MCF 10A (cell line): ENCODE results near the gene SNX14. TPM values are rescaled to one million over a fixed set of nuclear protein-coding genes. Genes with fewer than 3 reads are reported as not detected.
"Not testable (repeated sequence)": the region's sequence is repeated elsewhere in the genome, so short reads cannot be mapped to it uniquely, and the experiment has no call there.

ENCODE experiments used
- BruUV-seq: library from RNA; stranded (reverse); fragments of 400-500 nt; replicated peaks from 2 replicates; lab custom pipeline; 2021; lab: Mats Ljungman, UMichigan
- CTCF ChIA-PET: fragments of 300-600 bp; sonication (Branson Sonifier 250); formaldehyde crosslinking; extraction: SDS; loops from one replicate; lab custom pipeline; 2021; ENCODE audit warnings: antibody characterized with exemption, inconsistent platforms; lab: Yijun Ruan, JAX
- POLR2A ChIA-PET: fragments of 300-600, 350-650 bp; sonication (Branson Sonifier 250); formaldehyde crosslinking; extraction: SDS; loops from one replicate; lab custom pipeline; 2020; ENCODE audit warnings: antibody characterized with exemption, inconsistent platforms; lab: Yijun Ruan, JAX
- DNase-seq: peaks from one replicate; pipeline ENCODE4 v3.0.0-alpha.2; 2018; ENCODE audit not compliant: unreplicated experiment
- H3K27ac Mint-ChIP-seq: one replicate; pipeline ENCODE4 v1.8.0; 2022; ENCODE audit warnings: mild to moderate bottlenecking, low read depth, mixed read lengths; ENCODE audit not compliant: unreplicated experiment
- H3K27me3 Mint-ChIP-seq: one replicate; pipeline ENCODE4 v1.8.0; 2022; ENCODE audit warnings: mixed read lengths; ENCODE audit not compliant: insufficient read depth, unreplicated experiment
- H3K36me3 Mint-ChIP-seq: one replicate; pipeline ENCODE4 v1.8.0; 2022; ENCODE audit warnings: mild to moderate bottlenecking, moderate library complexity, mixed read lengths; ENCODE audit not compliant: insufficient read depth, unreplicated experiment
- H3K4me1 Mint-ChIP-seq: one replicate; pipeline ENCODE4 v1.8.0; 2022; ENCODE audit warnings: mixed read lengths; ENCODE audit not compliant: insufficient read depth, unreplicated experiment
- H3K4me3 Mint-ChIP-seq: one replicate; pipeline ENCODE4 v1.8.0; 2022; ENCODE audit warnings: mild to moderate bottlenecking, moderate library complexity, mixed read lengths; ENCODE audit not compliant: unreplicated experiment
- H3K9me3 Mint-ChIP-seq: one replicate; pipeline ENCODE4 v1.8.0; 2022; ENCODE audit warnings: mixed read lengths; ENCODE audit not compliant: unreplicated experiment
- CTCF ChIP-seq: fragments of 200-600 bp; IDR thresholded peaks from one replicate; pipeline ENCODE4 v1.8.0; 2022; ENCODE audit warnings: antibody characterized with exemption, mild to moderate bottlenecking; ENCODE audit not compliant: unreplicated experiment
- intact Hi-C: fragments of 100-400 bp; cut with micrococcal nuclease; formaldehyde crosslinking; loops from 2 replicates; pipeline ENCODE4 v1.14.1; 2022
- total RNA-seq: library from RNA; stranded (reverse); gene quantifications from 2 replicates; pipeline ENCODE4 v1.2.3, GENCODE V29; 2022

Gene SNX14
- total RNA-seq, 1 experiment from 2014 or later = 71.6 TPM

DNA sequence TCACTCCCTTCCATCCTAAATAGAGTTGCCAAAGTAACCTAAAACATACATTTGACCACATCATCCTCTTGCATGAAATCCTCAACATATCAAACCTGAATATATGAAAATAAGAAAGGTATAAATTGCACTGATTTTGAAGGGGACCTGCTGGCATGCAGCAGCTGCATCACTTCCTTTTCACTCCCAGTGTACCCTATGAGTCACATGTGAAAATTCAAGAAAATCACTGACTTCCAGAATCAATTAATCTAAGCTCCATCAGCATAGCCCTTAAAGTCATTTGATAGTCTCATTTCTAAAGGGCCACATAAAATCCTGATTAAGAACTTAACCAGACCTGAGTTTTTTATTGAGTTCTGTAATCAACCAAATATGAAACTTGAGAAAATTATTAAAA lies 24.3 kb downstream of the SNX14 start:
- Mint-ChIP-seq H3K4me3 (no peak overlapping the region), H3K36me3 (peaks cover 54% of the 10 kb centered on the region), H3K4me1 (peaks cover 21% of the 10 kb centered on the region), H3K9me3 (no peaks in the 10 kb centered on the region), H3K27me3 (no peaks in the 10 kb centered on the region), H3K27ac (peak overlapping the region; percentile 32)
- no peak for DNase-seq
- TF ChIP-seq CTCF = no peak
- ChIA-PET CTCF (interaction anchor here (1.0 to 1.3 kb wide), 2 partner anchors 30 to 32 kb away, joined by 3 read pairs; no protein-coding TSS in a partner anchor), POLR2A (interaction anchor here (1.0 kb wide), 1 partner anchor 25 kb away, joined by 3 read pairs; no protein-coding TSS in a partner anchor)
- no TSS peak for BruUV-seq
- intact Hi-C loops = no loop called here

DNA sequence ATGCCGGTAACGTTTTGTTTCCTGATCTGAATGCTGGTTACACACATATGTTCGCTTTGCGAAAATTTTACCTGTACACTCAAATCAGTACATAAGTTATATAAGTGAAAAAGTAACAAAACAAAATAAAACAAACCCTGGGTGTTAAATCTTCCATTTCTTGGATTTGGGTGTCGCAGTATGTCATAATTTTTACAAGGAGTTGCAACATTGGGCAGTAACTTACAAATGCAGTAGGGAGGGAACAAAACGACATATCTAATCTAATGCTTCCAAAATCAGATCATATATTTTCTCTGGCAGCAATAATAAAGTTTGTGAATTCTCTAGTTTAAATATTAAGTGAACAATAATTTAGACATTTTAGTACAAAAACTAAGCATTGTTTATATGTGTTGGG lies 25.2 kb downstream of the SNX14 start:
- no peak for DNase-seq
- CTCF ChIA-PET = interaction anchor here (0.7 kb wide), 1 partner anchor 85 kb away, joined by 5 read pairs; no protein-coding TSS in a partner anchor
- H3K9me3 Mint-ChIP-seq = no peaks in the 10 kb centered on the region
- peaks cover 62% of the 10 kb centered on the region for H3K36me3 Mint-ChIP-seq
- no peak for TF ChIP-seq CTCF
- POLR2A ChIA-PET = interaction anchor here (0.6 to 0.9 kb wide), 2 partner anchors 24 to 108 kb away, joined by 4 read pairs; no protein-coding TSS in a partner anchor
- no peak overlapping the region for H3K4me3 Mint-ChIP-seq
- peaks cover 21% of the 10 kb centered on the region for H3K4me1 Mint-ChIP-seq
- intact Hi-C loops = no loop called here
- no TSS peak for BruUV-seq
- H3K27me3 Mint-ChIP-seq = no peaks in the 10 kb centered on the region
- no peak overlapping the region for H3K27ac Mint-ChIP-seq

DNA sequence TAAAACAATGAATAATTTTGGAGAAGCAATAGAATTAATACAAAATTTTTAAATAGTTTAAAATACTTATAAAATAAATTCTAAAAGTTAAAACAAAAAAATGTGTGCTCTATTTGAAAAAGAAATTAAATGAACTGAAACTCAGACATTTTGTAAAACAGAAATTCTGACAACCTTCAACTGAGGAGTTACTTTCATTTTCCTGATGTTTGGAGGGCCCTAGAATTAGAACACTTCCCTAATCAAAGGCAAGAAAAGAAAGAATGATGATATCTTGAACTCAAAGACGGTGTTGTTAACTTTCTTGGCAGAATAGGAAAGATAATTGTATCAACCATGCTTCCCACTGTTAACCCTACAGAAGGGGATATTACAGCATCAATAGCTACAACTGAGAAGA lies 27.9 kb downstream of the SNX14 start:
- H3K36me3 Mint-ChIP-seq = peaks cover 63% of the 10 kb centered on the region
- DNase-seq = no peak
- intact Hi-C loops = no loop called here
- H3K27ac Mint-ChIP-seq = no peak overlapping the region
- no peaks in the 10 kb centered on the region for H3K27me3 Mint-ChIP-seq
- H3K4me3 Mint-ChIP-seq = no peak overlapping the region
- H3K9me3 Mint-ChIP-seq = no peaks in the 10 kb centered on the region
- BruUV-seq = no TSS peak
- no peak for TF ChIP-seq CTCF
- POLR2A ChIA-PET = interaction anchor here (0.6 kb wide), 1 partner anchor 31 kb away, joined by 3 read pairs; no protein-coding TSS in a partner anchor
- CTCF ChIA-PET = interaction anchor here (0.6 kb wide), 2 partner anchors 31 to 217 kb away, joined by 3 read pairs; no protein-coding TSS in a partner anchor
- peaks cover 28% of the 10 kb centered on the region for H3K4me1 Mint-ChIP-seq

DNA sequence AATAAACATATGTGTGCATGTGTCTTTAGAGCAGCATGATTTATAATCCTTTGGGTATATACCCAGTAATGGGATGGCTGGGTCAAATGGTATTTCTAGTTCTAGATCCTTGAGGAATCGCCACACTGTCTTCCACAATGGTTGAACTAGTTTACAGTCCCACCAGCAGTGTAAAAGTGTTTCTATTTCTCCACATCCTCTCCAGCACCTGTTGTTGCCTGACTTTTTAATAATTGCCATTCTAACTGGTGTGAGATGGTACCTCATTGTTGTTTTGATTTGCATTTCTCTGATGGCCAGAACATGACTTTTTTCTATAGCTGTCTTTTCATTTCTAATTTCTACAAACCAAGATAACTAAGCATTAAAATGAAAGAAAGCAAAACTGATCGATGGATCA lies 29.4 kb downstream of the SNX14 start:
- peaks cover 19% of the 10 kb centered on the region for H3K4me1 Mint-ChIP-seq
- peaks cover 67% of the 10 kb centered on the region for H3K36me3 Mint-ChIP-seq
- H3K9me3 Mint-ChIP-seq, intact Hi-C loops, DNase-seq, CTCF ChIA-PET, H3K27me3 Mint-ChIP-seq, BruUV-seq, H3K27ac Mint-ChIP-seq, H3K4me3 Mint-ChIP-seq, POLR2A ChIA-PET: not testable (repeated sequence)
